ENCODE data around the gene ZNF415.

Gene ZNF415

GRCh38 chr19:53132141-53132991 lies at the start of gene ZNF415:
ZNF415 (minus strand) TSS chr19:53132910; CDS start chr19:53122676, 10,234 bp downstream.
- Histone ChIP-seq H3K27me3 (ENCODE audit: insufficient read depth, low read depth, severe bottlenecking) (no peaks in the 10 kb centered on the region), H3K4me3 (ENCODE audit: low read depth, low read length) (peak within 1 kb of the TSS; percentile 78), H3K36me3 (no peaks in the 10 kb centered on the region), H3K9me3 (ENCODE audit: severe bottlenecking) (no peaks in the 10 kb centered on the region), H3K27ac (peak within 1 kb of the TSS; percentile 65)
- TF ChIP-seq CTCF (IDR thresholded peaks at IDR 0.05; ENCODE audit: low read depth, low read length), result no peak
- DNase-seq, result peak; percentile 90

- no peak for TF ChIP-seq CTCF (IDR thresholded peaks at IDR 0.05; ENCODE audit: low read depth, low read length)
- Histone ChIP-seq H3K27ac (no peak overlapping the region), H3K9me3 (ENCODE audit: severe bottlenecking) (no peaks in the 10 kb centered on the region), H3K36me3 (no peaks in the 10 kb centered on the region; the same call in 1 of the 2 replicates), H3K27me3 (ENCODE audit: insufficient read depth, low read depth, severe bottlenecking) (no peaks in the 10 kb centered on the region), H3K4me3 (ENCODE audit: low read depth, low read length) (no peak overlapping the region)
- no peak for DNase-seq
These were observed 49.5 kb upstream of the ZNF415 start for GRCh38 chr19:53182202-53182601.

GRCh38 chr19:53177986-53178385 lies 45.3 kb upstream of the ZNF415 start:
- Histone ChIP-seq H3K27me3 (ENCODE audit: insufficient read depth, low read depth, severe bottlenecking) (no peaks in the 10 kb centered on the region), H3K4me3 (ENCODE audit: low read depth, low read length) (no peak overlapping the region), H3K9me3 (ENCODE audit: severe bottlenecking) (no peaks in the 10 kb centered on the region), H3K27ac (no peak overlapping the region), H3K36me3 (no peaks in the 10 kb centered on the region; the same call in 1 of the 2 replicates)
- DNase-seq, result no peak
- TF ChIP-seq CTCF (IDR thresholded peaks at IDR 0.05; ENCODE audit: low read depth, low read length), result no peak

DNA sequence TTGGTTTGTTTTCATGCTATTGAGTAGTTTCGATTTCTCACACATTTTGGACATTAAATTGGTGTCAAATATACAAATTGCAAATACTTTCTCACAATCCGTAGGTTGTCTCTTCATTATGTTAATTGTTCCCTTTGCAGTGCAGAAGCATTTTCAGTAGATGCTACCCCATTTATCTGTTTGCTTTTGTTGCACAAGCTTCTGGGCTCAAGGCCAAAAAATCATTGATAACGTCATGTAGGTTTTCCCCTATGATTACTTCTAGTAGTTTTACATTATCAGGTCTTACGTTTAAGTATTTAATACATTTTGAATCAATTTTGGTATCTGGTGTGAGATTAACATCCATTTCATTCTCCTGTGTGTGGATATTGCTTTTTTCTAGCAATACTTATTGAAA lies 40.2 kb upstream of the ZNF415 start:
- Histone ChIP-seq H3K27ac (no peak overlapping the region), H3K9me3 (ENCODE audit: severe bottlenecking) (no peaks in the 10 kb centered on the region), H3K27me3 (ENCODE audit: insufficient read depth, low read depth, severe bottlenecking) (no peaks in the 10 kb centered on the region), H3K36me3 (no peaks in the 10 kb centered on the region), H3K4me3 (ENCODE audit: low read depth, low read length) (no peak overlapping the region)
- no peak for DNase-seq
- no peak for TF ChIP-seq CTCF (IDR thresholded peaks at IDR 0.05; ENCODE audit: low read depth, low read length)

DNA sequence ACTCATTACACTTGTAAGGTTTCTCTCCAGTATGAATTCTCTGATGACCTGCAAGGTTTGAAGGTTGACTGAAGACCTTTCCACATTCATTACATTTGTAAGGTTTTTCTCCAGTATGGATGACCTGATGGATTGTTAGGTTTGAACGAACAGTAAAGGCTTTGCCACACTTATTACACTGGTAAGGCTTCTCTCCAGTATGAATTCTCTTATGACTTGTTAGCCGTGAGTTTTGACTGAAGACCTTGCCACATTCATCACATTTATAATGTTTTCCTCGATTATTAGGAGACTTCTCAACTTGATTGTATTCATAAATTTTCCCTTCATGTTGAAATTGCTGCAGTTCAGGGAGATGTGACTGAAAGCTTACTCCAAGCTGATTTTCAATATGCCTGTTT lies 33.0 kb upstream of the ZNF415 start:
- Histone ChIP-seq H3K9me3 (ENCODE audit: severe bottlenecking) (peaks cover 4% of the 10 kb centered on the region), H3K27me3 (ENCODE audit: insufficient read depth, low read depth, severe bottlenecking) (no peaks in the 10 kb centered on the region), H3K27ac (no peak overlapping the region), H3K36me3 (peaks cover 4% of the 10 kb centered on the region; the same call in 1 of the 2 replicates), H3K4me3 (ENCODE audit: low read depth, low read length) (no peak overlapping the region)
- no peak for DNase-seq
- TF ChIP-seq CTCF (IDR thresholded peaks at IDR 0.05; ENCODE audit: low read depth, low read length), result no peak
